ENCODE results near the gene USH1C.

GRCh38 chr11:17525570-17525969 is 18.6 kb downstream of the USH1C start:
- TF ChIP-seq POLR2AphosphoS5 (IDR thresholded peaks at IDR 0.05; ENCODE audit: low read depth, low read length) = no peak
- TF ChIP-seq TAF1 (IDR thresholded peaks at IDR 0.05; ENCODE audit: borderline replicate concordance, low read depth, low read length) = no peak
